GM12875 (cell line): ENCODE measurements around the gene SAFB.

Experiments used
- H3K4me3 ChIP-seq: one replicate; pipeline ENCODE4 v1.5.1; 2011; ENCODE audit warnings: low read depth, low read length, control low read depth
- TF ChIP-seq, protein P1 (sequence below): IDR thresholded peaks from 2 replicates; pipeline ENCODE4 v1.5.1; 2011; ENCODE audit warnings: low read depth, mild to moderate bottlenecking, control low read depth, inconsistent platforms, low read length, moderate library complexity, borderline replicate concordance; ENCODE audit not compliant: insufficient read depth

The SAFB gene

DNA sequence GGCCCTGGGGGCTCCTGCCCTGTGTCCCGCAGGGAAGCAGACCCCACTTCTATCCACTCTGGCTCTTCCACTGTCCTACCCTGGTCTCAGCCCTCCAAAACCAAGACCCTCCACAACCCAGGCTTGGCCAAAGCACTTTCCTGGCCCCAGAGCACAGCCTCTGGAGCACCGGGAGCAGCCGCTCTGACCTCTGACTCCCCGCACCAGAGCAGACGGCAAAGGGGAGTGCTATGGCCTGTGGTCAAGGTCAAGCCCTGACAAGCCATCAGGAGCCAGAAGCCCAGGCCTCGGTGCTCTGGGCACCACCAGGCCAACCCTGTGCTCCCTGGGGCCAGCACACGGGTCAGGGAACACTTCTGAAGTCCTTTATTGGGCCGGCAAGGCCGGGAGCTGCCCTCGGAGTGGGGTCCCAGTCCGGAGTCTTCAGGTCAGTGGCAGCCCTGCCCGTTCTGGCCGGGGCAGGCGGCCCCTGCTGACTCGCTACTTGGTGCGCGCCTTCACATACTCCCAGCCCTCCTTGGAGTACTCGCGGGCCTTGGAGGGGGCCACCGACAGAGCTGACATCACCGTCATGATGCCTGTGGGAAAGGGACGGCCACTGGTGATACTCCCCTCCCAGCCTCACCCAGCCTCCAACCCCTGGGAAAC is 55.3 kb downstream of the SAFB start:
- TF ChIP-seq, protein P1, sequence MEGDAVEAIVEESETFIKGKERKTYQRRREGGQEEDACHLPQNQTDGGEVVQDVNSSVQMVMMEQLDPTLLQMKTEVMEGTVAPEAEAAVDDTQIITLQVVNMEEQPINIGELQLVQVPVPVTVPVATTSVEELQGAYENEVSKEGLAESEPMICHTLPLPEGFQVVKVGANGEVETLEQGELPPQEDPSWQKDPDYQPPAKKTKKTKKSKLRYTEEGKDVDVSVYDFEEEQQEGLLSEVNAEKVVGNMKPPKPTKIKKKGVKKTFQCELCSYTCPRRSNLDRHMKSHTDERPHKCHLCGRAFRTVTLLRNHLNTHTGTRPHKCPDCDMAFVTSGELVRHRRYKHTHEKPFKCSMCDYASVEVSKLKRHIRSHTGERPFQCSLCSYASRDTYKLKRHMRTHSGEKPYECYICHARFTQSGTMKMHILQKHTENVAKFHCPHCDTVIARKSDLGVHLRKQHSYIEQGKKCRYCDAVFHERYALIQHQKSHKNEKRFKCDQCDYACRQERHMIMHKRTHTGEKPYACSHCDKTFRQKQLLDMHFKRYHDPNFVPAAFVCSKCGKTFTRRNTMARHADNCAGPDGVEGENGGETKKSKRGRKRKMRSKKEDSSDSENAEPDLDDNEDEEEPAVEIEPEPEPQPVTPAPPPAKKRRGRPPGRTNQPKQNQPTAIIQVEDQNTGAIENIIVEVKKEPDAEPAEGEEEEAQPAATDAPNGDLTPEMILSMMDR, result no peak
- no peak overlapping the region for H3K4me3 ChIP-seq

DNA sequence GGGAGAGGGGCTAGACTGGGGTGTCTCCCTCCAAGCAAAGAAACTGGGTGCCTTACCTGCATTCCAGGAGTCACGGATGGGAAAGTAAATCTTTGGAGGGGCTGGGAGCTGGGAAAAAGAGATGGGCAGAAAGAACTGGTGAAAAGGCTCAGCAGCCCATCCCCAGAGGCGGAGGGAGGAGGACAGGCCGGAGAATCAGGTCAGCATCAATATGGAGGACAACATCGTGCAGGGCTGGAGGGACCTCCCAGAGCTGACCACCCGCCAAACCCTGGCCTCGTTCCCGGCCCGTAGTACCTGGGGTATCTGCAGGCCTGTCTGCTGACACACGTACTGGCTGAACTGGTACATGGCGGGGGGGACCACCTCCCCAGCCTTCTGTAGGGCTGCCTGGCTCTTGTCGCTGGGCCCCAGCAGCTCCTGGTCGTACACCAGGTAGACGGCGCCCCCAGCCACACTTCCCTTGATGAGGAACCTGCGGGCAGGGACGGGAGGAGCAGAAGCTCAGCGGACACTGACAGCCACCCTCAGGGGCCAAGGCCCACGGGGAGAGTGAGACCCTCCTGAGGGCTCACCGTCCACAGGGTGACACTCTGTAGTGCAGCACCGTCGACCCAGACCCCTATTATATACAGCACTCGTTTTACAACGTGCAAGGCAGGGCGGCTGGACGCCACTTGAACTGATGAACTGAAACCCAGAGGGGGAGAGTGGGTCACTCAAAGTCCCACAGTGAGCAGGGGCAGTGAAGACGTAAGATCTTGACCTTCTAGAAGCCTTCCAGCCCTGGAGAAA is 56.6 kb downstream of the SAFB start:
- TF ChIP-seq, protein P1, result no peak

DNA sequence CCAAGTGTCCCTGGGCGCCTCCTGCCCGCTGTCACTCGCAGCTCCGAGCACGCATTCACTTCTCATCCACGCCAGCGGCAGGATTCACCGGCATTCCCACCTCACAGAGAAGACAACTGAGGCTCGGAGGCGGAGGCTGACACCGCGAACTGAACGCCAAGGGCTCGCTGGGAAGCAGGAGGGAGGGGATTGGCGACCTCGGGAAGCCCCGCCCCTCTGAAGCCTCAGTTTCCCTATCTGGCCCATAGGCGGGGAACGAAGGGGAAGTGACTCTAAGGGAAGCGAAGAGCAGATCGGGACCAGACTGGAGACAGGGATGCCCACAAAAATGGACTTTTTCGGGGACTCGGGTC is 57.2 kb downstream of the SAFB start:
- TF ChIP-seq, protein P1, result no peak
- H3K4me3 ChIP-seq, result peak overlapping the region; percentile 85

More for the DNA sequence above, 56.6 kb downstream of the SAFB start:
- peak overlapping the region; percentile 85 for H3K4me3 ChIP-seq

DNA sequence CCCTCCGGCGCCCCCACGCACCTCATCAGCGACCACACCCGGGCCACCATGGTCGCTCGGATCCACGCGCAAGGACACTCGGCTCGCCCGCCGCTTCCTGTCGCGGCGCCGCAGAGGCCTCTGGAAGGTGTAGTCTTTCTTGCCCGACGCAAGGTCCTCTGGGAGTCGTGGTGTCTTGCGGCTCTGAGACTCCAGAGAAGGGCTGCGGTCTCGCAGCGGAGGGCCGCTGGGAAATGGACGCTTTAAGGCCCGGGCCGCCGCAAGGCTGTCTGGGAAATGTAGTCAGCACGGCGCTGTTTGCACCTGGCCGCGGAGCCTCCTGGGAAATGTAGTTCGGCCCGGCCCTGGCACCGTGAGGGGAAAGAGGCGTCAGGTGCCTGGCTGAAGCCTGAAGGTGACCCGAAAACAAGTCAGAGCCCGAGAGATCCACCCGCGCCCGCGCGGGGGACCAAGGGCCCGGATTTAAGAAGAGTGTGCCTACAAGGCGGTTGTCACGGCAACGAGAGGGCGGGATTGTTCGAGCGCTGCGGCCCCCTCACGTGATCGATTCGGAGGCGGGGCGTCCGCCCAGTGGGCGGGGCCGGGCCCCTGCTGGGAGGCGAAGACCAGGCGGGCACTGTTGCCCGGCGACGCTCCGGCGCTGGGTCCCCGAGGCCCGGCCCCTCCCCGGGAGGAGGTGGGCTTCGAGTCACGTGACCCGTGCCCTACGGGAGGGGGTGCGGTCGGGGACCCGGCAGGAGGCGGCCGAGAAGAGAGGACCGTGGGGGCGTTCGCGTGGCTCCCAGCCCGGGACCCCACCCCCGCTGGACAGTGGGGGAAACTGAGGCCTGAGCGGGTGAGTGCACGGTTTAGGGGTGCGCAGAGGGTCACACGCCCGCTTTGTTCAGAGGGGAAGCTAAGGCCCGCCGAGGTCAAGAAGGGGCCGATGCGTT is 57.8 kb downstream of the SAFB start, which contains the start of the genes HSD11B1L and MICOS13:
HSD11B1L (plus strand) TSS at position 591 of the 932 bp plus-strand sequence. CDS start 3,806 bp downstream, outside the sequence.
MICOS13 (minus strand) TSS at position 80 of the 932 bp plus-strand sequence; CDS start at position 50, 30 bp downstream.
- peak within 1 kb of the TSS; percentile 85 for H3K4me3 ChIP-seq
- TF ChIP-seq, protein P1, result no peak

DNA sequence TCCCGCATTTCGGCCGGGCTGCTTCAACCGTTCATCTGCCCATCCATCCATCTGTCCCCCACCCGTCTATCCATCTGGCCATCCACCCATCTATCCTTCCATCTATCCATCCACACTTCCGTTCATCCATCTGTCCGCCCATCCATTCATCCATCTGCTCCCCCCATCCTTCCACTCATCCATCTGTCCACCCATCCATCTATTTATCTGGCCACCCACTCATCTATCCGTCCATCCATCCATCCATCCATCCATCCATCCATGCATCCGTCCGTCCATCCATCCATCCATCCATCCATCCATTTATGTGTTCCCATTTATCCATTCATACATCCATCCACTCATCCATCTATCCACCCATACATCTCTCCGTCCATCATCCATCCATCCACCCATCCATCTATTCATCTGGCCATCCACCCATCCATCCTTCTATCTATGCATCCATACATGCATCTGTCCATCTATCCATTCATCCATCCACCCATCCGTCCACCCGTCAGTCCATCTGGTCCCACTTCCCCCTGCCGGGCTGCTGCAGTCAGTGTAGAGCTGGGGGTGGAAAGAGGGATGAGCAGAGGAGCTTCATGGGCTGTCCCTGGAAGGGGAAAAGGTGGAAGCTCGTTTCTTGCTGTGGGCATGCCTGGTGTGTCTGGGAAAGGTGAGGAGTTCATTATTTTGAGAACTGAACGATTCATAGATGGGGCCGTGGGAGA is 58.7 kb downstream of the SAFB start:
- TF ChIP-seq, protein P1, result no peak
- peak overlapping the region; percentile 85 for H3K4me3 ChIP-seq

DNA sequence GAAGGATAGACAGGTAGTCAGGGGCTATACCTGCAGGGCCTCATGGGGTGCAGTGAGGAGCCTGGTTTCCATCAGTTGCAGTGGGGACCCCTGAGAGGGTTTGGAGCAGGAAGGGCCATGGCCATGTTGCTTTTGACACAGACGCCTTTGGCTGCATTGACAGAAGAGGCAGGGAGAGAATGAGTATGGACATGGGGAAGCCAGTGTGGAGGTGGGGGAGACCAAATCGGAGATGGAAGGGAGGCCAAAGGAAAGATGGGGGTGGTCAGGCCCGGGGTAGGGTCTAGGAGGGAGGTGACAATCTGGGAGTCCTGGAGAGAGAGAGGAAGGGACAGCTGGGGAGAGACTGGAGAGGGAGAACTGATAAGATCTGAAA is 59.2 kb downstream of the SAFB start:
- no peak overlapping the region for H3K4me3 ChIP-seq
- TF ChIP-seq, protein P1, result no peak
